OCI-LY1 (cell line): ENCODE data around the gene LARP1.

Experiments used
- H2AFZ ChIP-seq: fragments of 200-600 bp; sonication (generic), shearing (Covaris generic); 2 replicates; pipeline ENCODE4 v1.6.0; 2014; ENCODE audit warnings: antibody characterized with exemption, mild to moderate bottlenecking, low read length
- H3F3A ChIP-seq: fragments of 200-600 bp; sonication (generic), shearing (Covaris generic); 2 replicates; pipeline ENCODE4 v1.6.0; 2014; ENCODE audit warnings: mild to moderate bottlenecking, antibody characterized with exemption, low read length, moderate library complexity; ENCODE audit not compliant: insufficient read depth
- H3K27ac ChIP-seq: fragments of 200-600 bp; sonication (generic); 2 replicates; pipeline ENCODE4 v1.5.1; 2014; ENCODE audit warnings: low read length, mixed run types, mild to moderate bottlenecking, low read depth; ENCODE audit not compliant: poor library complexity, severe bottlenecking
- H3K27me3 ChIP-seq: fragments of 200-600 bp; sonication (generic); 2 replicates; pipeline ENCODE4 v1.6.0; 2014; ENCODE audit warnings: antibody characterized with exemption, mild to moderate bottlenecking, low read length, moderate library complexity; ENCODE audit not compliant: insufficient read depth
- H3K36me3 ChIP-seq: fragments of 200-600 bp; sonication (generic); 2 replicates; pipeline ENCODE4 v1.6.1; 2014; ENCODE audit warnings: mild to moderate bottlenecking, antibody characterized with exemption, low read length, moderate library complexity, mixed read lengths; ENCODE audit not compliant: insufficient read depth
- H3K4me1 ChIP-seq: fragments of 200-600 bp; sonication (generic); 2 replicates; pipeline ENCODE4 v1.5.1; 2014; ENCODE audit warnings: mild to moderate bottlenecking, low read length, moderate library complexity; ENCODE audit not compliant: insufficient read depth, severe bottlenecking
- H3K4me2 ChIP-seq: fragments of 200-600 bp; sonication (generic), shearing (Covaris generic); 2 replicates; pipeline ENCODE4 v1.6.1; 2014; ENCODE audit warnings: low read length
- H3K4me3 ChIP-seq: fragments of 200-600 bp; sonication (generic); 2 replicates; pipeline ENCODE4 v1.5.1; 2014; ENCODE audit warnings: low read length, low read depth, mild to moderate bottlenecking, mixed read lengths; ENCODE audit not compliant: poor library complexity, severe bottlenecking
- H3K79me2 ChIP-seq: fragments of 200-600 bp; shearing (Covaris generic); 2 replicates; pipeline ENCODE4 v1.6.1; 2016; ENCODE audit warnings: mixed run types, low read length, mixed read lengths; ENCODE audit not compliant: insufficient read depth
- H3K9ac ChIP-seq: fragments of 200-600 bp; sonication (generic), shearing (Covaris generic); 2 replicates; pipeline ENCODE4 v1.6.1; 2014; ENCODE audit warnings: mild to moderate bottlenecking, low read length, mixed read lengths
- H3K9me2 ChIP-seq: fragments of 200-600 bp; sonication (generic), shearing (Covaris generic); 2 replicates; pipeline ENCODE4 v1.6.1; 2014; ENCODE audit warnings: low read depth, mild to moderate bottlenecking, low read length, mixed read lengths
- H3K9me3 ChIP-seq: fragments of 200-600 bp; shearing (Covaris generic); 2 replicates; pipeline ENCODE4 v1.6.1; 2014; ENCODE audit warnings: low read length, mixed read lengths
- H4K20me1 ChIP-seq: fragments of 200-600 bp; sonication (generic), shearing (Covaris generic); 2 replicates; pipeline ENCODE4 v1.6.0; 2016; ENCODE audit warnings: mild to moderate bottlenecking, low read length; ENCODE audit not compliant: insufficient read depth
- CTCF ChIP-seq: fragments of 200-600 bp; sonication (generic), shearing (Covaris generic); IDR thresholded peaks from 2 replicates; pipeline ENCODE4 v1.5.1; 2017; ENCODE audit warnings: mild to moderate bottlenecking, antibody characterized with exemption, low read length, moderate library complexity, mixed read lengths
- EZH2 ChIP-seq: fragments of 200-600 bp; sonication (generic), shearing (Covaris generic); IDR thresholded peaks from 2 replicates; pipeline ENCODE4 v1.8.0; 2017; ENCODE audit warnings: borderline replicate concordance, mixed run types, mild to moderate bottlenecking, antibody characterized with exemption, low read length, moderate library complexity, mixed read lengths

The LARP1 gene

GRCh38 chr5:154756868-154757813 is 2.0 kb downstream of the LARP1 start:
- Histone ChIP-seq H3K4me1 (peaks cover 63% of the 10 kb centered on the region), H3K36me3 (peaks cover 14% of the 10 kb centered on the region), H3K9me3 (no peaks in the 10 kb centered on the region), H3K27ac (peak overlapping the region; percentile 84), H3K4me3 (peak overlapping the region; percentile 99), H3K27me3 (no peaks in the 10 kb centered on the region), H3K79me2 (peaks cover 71% of the 10 kb centered on the region), H3K9me2 (no peaks in the 10 kb centered on the region), H3F3A (no peaks in the 10 kb centered on the region), H3K4me2 (peak overlapping the region; percentile 76), H2AFZ (no peak overlapping the region), H3K9ac (peak overlapping the region; percentile 100), H4K20me1 (no peaks in the 10 kb centered on the region)
- TF ChIP-seq CTCF, result no peak
- TF ChIP-seq EZH2, result no peak

- Histone ChIP-seq H3F3A (no peaks in the 10 kb centered on the region), H4K20me1 (no peaks in the 10 kb centered on the region), H2AFZ (no peak overlapping the region), H3K4me1 (peaks cover 70% of the 10 kb centered on the region), H3K9ac (peak overlapping the region; percentile 47; the same call in 1 of the 2 replicates), H3K36me3 (peaks cover 20% of the 10 kb centered on the region), H3K79me2 (peaks cover 78% of the 10 kb centered on the region), H3K27ac (peak overlapping the region; percentile 51), H3K9me3 (no peaks in the 10 kb centered on the region), H3K9me2 (no peaks in the 10 kb centered on the region), H3K27me3 (no peaks in the 10 kb centered on the region), H3K4me2 (peak overlapping the region; percentile 81), H3K4me3 (peak overlapping the region; percentile 99)
- TF ChIP-seq EZH2 (no peak), CTCF (no peak)
Observed at GRCh38 chr5:154757814-154758406, 2.7 kb downstream of the LARP1 start.

- Histone ChIP-seq H3K4me1 (peaks cover 70% of the 10 kb centered on the region), H3F3A (no peaks in the 10 kb centered on the region), H3K27ac (peak overlapping the region; percentile 51)
Observed at GRCh38 chr5:154758493-154758892, 3.3 kb downstream of the LARP1 start.

More at GRCh38 chr5:154758493-154758892, 3.3 kb downstream of the LARP1 start:
- H2AFZ ChIP-seq, result no peak overlapping the region
- no peaks in the 10 kb centered on the region for H3K9me2 ChIP-seq
- no peaks in the 10 kb centered on the region for H3K27me3 ChIP-seq
- peak overlapping the region; percentile 81 for H3K4me2 ChIP-seq
- H3K4me3 ChIP-seq, result peak overlapping the region; percentile 63
- no peaks in the 10 kb centered on the region for H4K20me1 ChIP-seq
- no peaks in the 10 kb centered on the region for H3K9me3 ChIP-seq
- H3K79me2 ChIP-seq, result peaks cover 84% of the 10 kb centered on the region
- TF ChIP-seq EZH2 (no peak), CTCF (no peak)
- H3K9ac ChIP-seq, result peak overlapping the region; percentile 47
- peaks cover 24% of the 10 kb centered on the region for H3K36me3 ChIP-seq
